Nucleus accumbens (tissue), 56 donors: ENCODE data around the gene ATP2A2.
A peak's percentile ranks its signal among the peaks of the same experiment; 100 is the strongest.

Source experiments
- DNase-seq, 56 donors: peaks; one replicate each; lab custom pipeline; 2025; lab: John Stamatoyannopoulos, UW

ATP2A2 gene

GRCh38 chr12:110287986-110288385 is 6.9 kb downstream of the ATP2A2 start:
- DNase-seq, result no peak

- no peak for DNase-seq
Observed at GRCh38 chr12:110289044-110289710, 8.1 kb downstream of the ATP2A2 start.

- no peak for DNase-seq
Observed at GRCh38 chr12:110289711-110290078, 8.6 kb downstream of the ATP2A2 start.

GRCh38 chr12:110301065-110301806 is 20.2 kb downstream of the ATP2A2 start:
- no peak for DNase-seq

- no peak for DNase-seq
Observed at GRCh38 chr12:110304061-110304551, 23.1 kb downstream of the ATP2A2 start.

GRCh38 chr12:110307372-110307771 is 26.3 kb downstream of the ATP2A2 start:
- no peak for DNase-seq

- no peak for DNase-seq
Observed at GRCh38 chr12:110310763-110311162, 29.7 kb downstream of the ATP2A2 start.

- no peak for DNase-seq
Observed at GRCh38 chr12:110311903-110312302, 30.9 kb downstream of the ATP2A2 start.

GRCh38 chr12:110312581-110313360 is 31.7 kb downstream of the ATP2A2 start:
- DNase-seq, result no peak

GRCh38 chr12:110314308-110314707 is 33.3 kb downstream of the ATP2A2 start:
- no peak for DNase-seq

GRCh38 chr12:110316861-110317260 is 35.8 kb downstream of the ATP2A2 start:
- no peak for DNase-seq

GRCh38 chr12:110317911-110318310 is 36.9 kb downstream of the ATP2A2 start:
- no peak for DNase-seq

GRCh38 chr12:110320550-110320949 is 39.5 kb downstream of the ATP2A2 start:
- DNase-seq, result no peak

GRCh38 chr12:110329710-110330109 is 48.7 kb downstream of the ATP2A2 start:
- DNase-seq, result no peak

- DNase-seq, result peak in 3 of 56 donors; percentile 10 to 15 (median 14)
Observed at GRCh38 chr12:110330124-110330523, 49.1 kb downstream of the ATP2A2 start.

GRCh38 chr12:110330544-110330943 is 49.5 kb downstream of the ATP2A2 start:
- DNase-seq, result peak in 2 of 56 donors; percentile 12 to 26

- no peak for DNase-seq
Observed at GRCh38 chr12:110333201-110333600, 52.2 kb downstream of the ATP2A2 start.

- peak in 4 of 56 donors; percentile 14 to 27 (median 18) for DNase-seq
Observed at GRCh38 chr12:110335481-110336045, 54.5 kb downstream of the ATP2A2 start.

GRCh38 chr12:110337912-110338710 is 57.1 kb downstream of the ATP2A2 start:
- no peak for DNase-seq

GRCh38 chr12:110338754-110339153 is 57.7 kb downstream of the ATP2A2 start:
- no peak for DNase-seq
